ENCODE measurements around the gene LAMB4.

Gene LAMB4

DNA sequence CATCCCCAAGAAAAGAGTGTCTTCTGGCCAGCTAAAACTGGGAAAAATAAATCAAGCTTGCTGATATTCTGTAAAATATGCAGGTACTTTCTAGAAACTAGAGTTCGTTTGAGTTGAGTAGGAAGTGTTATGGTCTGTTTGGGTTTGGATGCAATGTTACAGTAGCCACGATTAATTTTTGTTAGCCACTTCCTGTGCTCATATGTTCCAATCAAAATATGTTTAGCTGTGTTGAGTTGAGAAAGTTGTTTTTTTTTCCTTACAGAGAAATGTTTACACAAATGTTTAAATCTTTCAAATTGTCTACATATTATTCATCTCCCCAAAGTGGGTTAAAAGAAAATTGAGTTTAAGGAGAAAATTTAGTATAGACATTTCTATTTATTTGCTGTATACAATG, 115.9 kb downstream of the LAMB4 start:
- DNase-seq (ENCODE audit: low read depth) = peak; percentile 42
- TF ChIP-seq, protein P1, sequence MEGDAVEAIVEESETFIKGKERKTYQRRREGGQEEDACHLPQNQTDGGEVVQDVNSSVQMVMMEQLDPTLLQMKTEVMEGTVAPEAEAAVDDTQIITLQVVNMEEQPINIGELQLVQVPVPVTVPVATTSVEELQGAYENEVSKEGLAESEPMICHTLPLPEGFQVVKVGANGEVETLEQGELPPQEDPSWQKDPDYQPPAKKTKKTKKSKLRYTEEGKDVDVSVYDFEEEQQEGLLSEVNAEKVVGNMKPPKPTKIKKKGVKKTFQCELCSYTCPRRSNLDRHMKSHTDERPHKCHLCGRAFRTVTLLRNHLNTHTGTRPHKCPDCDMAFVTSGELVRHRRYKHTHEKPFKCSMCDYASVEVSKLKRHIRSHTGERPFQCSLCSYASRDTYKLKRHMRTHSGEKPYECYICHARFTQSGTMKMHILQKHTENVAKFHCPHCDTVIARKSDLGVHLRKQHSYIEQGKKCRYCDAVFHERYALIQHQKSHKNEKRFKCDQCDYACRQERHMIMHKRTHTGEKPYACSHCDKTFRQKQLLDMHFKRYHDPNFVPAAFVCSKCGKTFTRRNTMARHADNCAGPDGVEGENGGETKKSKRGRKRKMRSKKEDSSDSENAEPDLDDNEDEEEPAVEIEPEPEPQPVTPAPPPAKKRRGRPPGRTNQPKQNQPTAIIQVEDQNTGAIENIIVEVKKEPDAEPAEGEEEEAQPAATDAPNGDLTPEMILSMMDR (conservative IDR thresholded peaks at IDR 0.05; ENCODE audit: low read depth, low read length) = no peak
- no peak overlapping the region for H3K4me3 ChIP-seq (ENCODE audit: low read depth, low read length)

GRCh38 chr7:108012499-108013430, 117.4 kb downstream of the LAMB4 start:
- TF ChIP-seq, protein P1 (conservative IDR thresholded peaks at IDR 0.05; ENCODE audit: low read depth, low read length) = no peak
- no peak overlapping the region for H3K4me3 ChIP-seq (ENCODE audit: low read depth, low read length)
- peak; percentile 71 for DNase-seq (ENCODE audit: low read depth)

GRCh38 chr7:108010377-108010776, 119.8 kb downstream of the LAMB4 start:
- TF ChIP-seq, protein P1 (conservative IDR thresholded peaks at IDR 0.05; ENCODE audit: low read depth, low read length) = no peak
- no peak overlapping the region for H3K4me3 ChIP-seq (ENCODE audit: low read depth, low read length)
- DNase-seq (ENCODE audit: low read depth) = no peak

DNA sequence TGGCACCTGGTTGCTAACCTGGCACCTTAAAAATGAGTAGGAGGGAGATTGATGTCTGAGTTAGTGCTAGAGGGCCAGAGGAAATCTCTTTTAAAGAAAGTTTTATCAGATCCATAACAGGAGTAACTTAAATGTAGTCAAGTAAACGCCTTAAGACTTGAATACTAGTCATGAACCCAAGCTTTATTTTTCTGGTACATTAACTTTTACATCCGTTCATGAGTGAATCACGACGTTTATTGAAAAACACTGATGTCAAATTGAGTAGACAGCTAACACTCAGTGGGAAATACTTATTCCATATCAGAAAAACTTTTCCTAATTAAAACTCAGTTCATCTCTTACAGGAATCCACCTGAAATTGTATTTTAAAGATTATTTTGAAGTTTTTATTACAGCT, 120.3 kb downstream of the LAMB4 start:
- TF ChIP-seq, protein P1 (conservative IDR thresholded peaks at IDR 0.05; ENCODE audit: low read depth, low read length) = no peak
- DNase-seq (ENCODE audit: low read depth) = no peak
- no peak overlapping the region for H3K4me3 ChIP-seq (ENCODE audit: low read depth, low read length)

DNA sequence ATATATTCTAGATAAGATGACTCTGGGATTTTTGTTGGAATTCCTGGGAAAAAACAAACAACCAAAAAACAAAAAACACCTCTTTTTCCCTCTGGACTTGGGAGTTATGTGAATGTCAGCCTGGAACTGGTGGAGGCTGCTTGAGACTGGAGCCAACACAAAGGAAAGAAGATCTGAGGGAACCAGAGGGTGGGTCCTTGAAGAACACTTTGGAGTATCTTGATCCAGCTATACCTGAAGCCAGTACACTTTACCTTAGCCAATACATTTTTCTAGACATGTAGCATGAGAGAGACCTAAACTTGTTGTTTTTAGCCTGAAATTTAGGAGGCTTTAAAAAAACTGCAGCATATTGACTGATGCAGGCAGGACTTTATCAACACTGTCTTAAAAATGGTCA, 121.3 kb downstream of the LAMB4 start:
- TF ChIP-seq, protein P1 (conservative IDR thresholded peaks at IDR 0.05; ENCODE audit: low read depth, low read length) = no peak
- no peak for DNase-seq (ENCODE audit: low read depth)
- H3K4me3 ChIP-seq (ENCODE audit: low read depth, low read length) = no peak overlapping the region

- no peak for DNase-seq (ENCODE audit: low read depth)
- H3K4me3 ChIP-seq (ENCODE audit: low read depth, low read length) = no peak overlapping the region
- TF ChIP-seq, protein P1 (conservative IDR thresholded peaks at IDR 0.05; ENCODE audit: low read depth, low read length) = no peak
These were observed 121.9 kb downstream of the LAMB4 start for GRCh38 chr7:108008240-108008639.

GRCh38 chr7:108007762-108008161, 122.4 kb downstream of the LAMB4 start:
- no peak overlapping the region for H3K4me3 ChIP-seq (ENCODE audit: low read depth, low read length)
- no peak for DNase-seq (ENCODE audit: low read depth)
- TF ChIP-seq, protein P1 (conservative IDR thresholded peaks at IDR 0.05; ENCODE audit: low read depth, low read length) = no peak

Measured in choroid plexus epithelial cell (primary cell).